Measurements from ENCODE around the gene OVCA2. TPM values are rescaled to one million over a fixed set of nuclear protein-coding genes. Genes with fewer than 3 reads are reported as not detected.

The OVCA2 gene
- polyA plus RNA-seq, 1 of the 3 experiments (the other 2 are of a cell fraction), result 59.2 TPM

- Histone ChIP-seq H3K79me2 (ENCODE audit: insufficient read depth) (peaks cover 6% of the 10 kb centered on the region; the same call in 1 of the 2 replicates), H3F3A (replicated peaks; ENCODE audit: insufficient read depth) (peaks cover 22% of the 10 kb centered on the region), H3K4me2 (no peak overlapping the region), H3K9ac (no peak overlapping the region), H3K9me3 (no peaks in the 10 kb centered on the region), H3K27me3 (ENCODE audit: insufficient read depth) (no peaks in the 10 kb centered on the region), H2AFZ (ENCODE audit: low read depth) (no peak overlapping the region), H3K27ac (ENCODE audit: low read depth in 2 of 2, low read length in 1 of 2) (peak overlapping the region in 1 of 2 experiments; percentile 2; a peak in 1 of 4 replicates), H3K36me3 (replicated peaks in 1 of 2; ENCODE audit: control insufficient read depth in 1 of 2, insufficient read depth in 2 of 2, low read length in 1 of 2) (peaks cover 0 to 1% of the 10 kb centered on the region in 2 experiments), H3K4me3 (ENCODE audit: low read depth in 2 of 2, low read length in 1 of 2) (no peak overlapping the region), H3K4me1 (ENCODE audit: control insufficient read depth in 1 of 2, insufficient read depth in 2 of 2, low read depth in 1 of 2, low read length in 1 of 2) (peaks cover 28 to 78% of the 10 kb centered on the region in 2 experiments), H3K9me2 (no peaks in the 10 kb centered on the region), H4K20me1 (ENCODE audit: insufficient read depth) (no peaks in the 10 kb centered on the region)
- no peak for TF ChIP-seq POLR2AphosphoS5 (IDR thresholded peaks at IDR 0.05; ENCODE audit: low read depth, low read length)
- no peak for TF ChIP-seq IRF3 (IDR thresholded peaks at IDR 0.05; ENCODE audit: low read depth, low read length)
- no peak for TF ChIP-seq REST (IDR thresholded peaks at IDR 0.05; ENCODE audit: low read depth, low read length)
- CTCF ChIA-PET, result interaction anchor here (0.9 to 1.7 kb wide), 3 partner anchors 12 to 144 kb away, joined by 3 to 8 read pairs (median 3); partner anchors contain the start of gene HIC1
- DNase-seq, result no peak
- 85% methylated on average over 9 of the region's 10 CpGs for WGBS (ENCODE audit: low lambda C conversion rate)
- POLR2A ChIA-PET, result no interaction called here
Observed at GRCh38 chr17:2087597-2088211, 45.9 kb downstream of the OVCA2 start.

- TF ChIP-seq MAX (IDR thresholded peaks at IDR 0.05; ENCODE audit: low read depth) (no peak), IRF3 (IDR thresholded peaks at IDR 0.05; ENCODE audit: low read depth, low read length) (no peak), TEAD4 (IDR thresholded peaks at IDR 0.05; ENCODE audit: borderline replicate concordance, insufficient read depth) (no peak), POLR2AphosphoS5 (IDR thresholded peaks at IDR 0.05; ENCODE audit: low read depth, low read length) (no peak), CHD2 (IDR thresholded peaks at IDR 0.05; ENCODE audit: low read length, partially characterized antibody) (no peak), GABPA (IDR thresholded peaks at IDR 0.05; ENCODE audit: low read depth) (no peak), GATA2 (CRISPR knock-in tag; IDR thresholded peaks at IDR 0.05) (no peak), RXRA (IDR thresholded peaks at IDR 0.05; ENCODE audit: borderline replicate concordance, low read depth) (no peak), SMC3 (IDR thresholded peaks at IDR 0.05; ENCODE audit: low read depth, low read length) (no peak), EP300 (IDR thresholded peaks at IDR 0.05; ENCODE audit: borderline replicate concordance in 1 of 2, low read depth in 1 of 2, low read length in 1 of 2) (no peak), NRF1 (IDR thresholded peaks at IDR 0.05; ENCODE audit: low read depth, low read length) (no peak), TCF12 (IDR thresholded peaks at IDR 0.05) (no peak), CTCF (IDR thresholded peaks at IDR 0.05) (no peak), ZBTB33 (IDR thresholded peaks at IDR 0.05; ENCODE audit: borderline replicate concordance, low read depth) (no peak)
- DNase-seq, result no peak
Observed at GRCh38 chr17:2089021-2089422, 47.2 kb downstream of the OVCA2 start.

More at GRCh38 chr17:2089021-2089422, 47.2 kb downstream of the OVCA2 start:
- H3K4me1 ChIP-seq (ENCODE audit: control insufficient read depth in 1 of 2, insufficient read depth in 2 of 2, low read depth in 1 of 2, low read length in 1 of 2), result peaks cover 28 to 65% of the 10 kb centered on the region in 2 experiments
- no peaks in the 10 kb centered on the region for H3K36me3 ChIP-seq (replicated peaks in 1 of 2; ENCODE audit: control insufficient read depth in 1 of 2, insufficient read depth in 2 of 2, low read length in 1 of 2)
- POLR2A ChIA-PET, result no interaction called here
- H3K27me3 ChIP-seq (ENCODE audit: insufficient read depth), result no peaks in the 10 kb centered on the region
- no peaks in the 10 kb centered on the region for H3K9me3 ChIP-seq
- H3K4me2 ChIP-seq, result peak overlapping the region; percentile 62
- peaks cover 20% of the 10 kb centered on the region for H3F3A ChIP-seq (replicated peaks; ENCODE audit: insufficient read depth)
- no peaks in the 10 kb centered on the region for H4K20me1 ChIP-seq (ENCODE audit: insufficient read depth)
- H3K79me2 ChIP-seq (ENCODE audit: insufficient read depth), result peaks cover 6% of the 10 kb centered on the region; the same call in 1 of the 2 replicates
- 0 out of 4 replicates have a peak overlapping the region, but pooled peaks of 1 of the 2 experiments have one; percentile 20 for H3K4me3 ChIP-seq (ENCODE audit: low read depth in 2 of 2, low read length in 1 of 2)
- H3K9me2 ChIP-seq, result no peaks in the 10 kb centered on the region
- no peak overlapping the region for H2AFZ ChIP-seq (ENCODE audit: low read depth)
- CTCF ChIA-PET, result interaction anchor here (0.9 to 3.0 kb wide), 7 partner anchors 10 to 193 kb away, joined by 3 to 20 read pairs (median 4); partner anchors contain the start of gene HIC1
- peak overlapping the region; percentile 46; the same call in 1 of the 2 replicates for H3K9ac ChIP-seq
- H3K27ac ChIP-seq (ENCODE audit: low read depth in 2 of 2, low read length in 1 of 2), result peak overlapping the region; percentile 40 to 73; a peak in 3 of 4 replicates
- WGBS (ENCODE audit: low lambda C conversion rate), result 62% methylated on average over 8 of the region's 8 CpGs

Measured in SK-N-SH (cell line).